Progenitor cell of endocrine pancreas (in vitro differentiated cells): ENCODE data around the gene MEI1. TPM values are rescaled to one million over a fixed set of nuclear protein-coding genes. Genes with fewer than 3 reads are reported as not detected.

Experiments used
- total RNA-seq: library from RNA; stranded (reverse); gene quantifications from 2 replicates; pipeline ENCODE4 v1.2.1, GENCODE V29; 2021

The MEI1 gene
- total RNA-seq, 1 donor from 2014 or later = 1.0 TPM

Other genes starting within 250 kb of the MEI1 start
- 44.3 and 52.9 TPM in 2 replicates for gene PHF5A, start 230.8 kb upstream of the MEI1 start, total RNA-seq
- gene ACO2, start 230.4 kb upstream of the MEI1 start, total RNA-seq = 67.4 and 69.7 TPM in 2 replicates
- gene POLR3H, start 155.0 kb upstream of the MEI1 start, total RNA-seq = 43.5 and 44.1 TPM in 2 replicates
- 1.7 TPM in 2 replicates for gene CSDC2, start 138.5 kb upstream of the MEI1 start, total RNA-seq
- gene PMM1, start 109.7 kb upstream of the MEI1 start, total RNA-seq = 46.0 and 51.3 TPM in 2 replicates
- gene DESI1, start 78.5 kb upstream of the MEI1 start, total RNA-seq = 37.4 TPM in 2 replicates
- 262 and 272 TPM in 2 replicates for gene XRCC6, start 78.2 kb upstream of the MEI1 start, total RNA-seq
- gene SNU13, start 10.6 kb upstream of the MEI1 start, total RNA-seq = 119 and 129 TPM in 2 replicates
- 23.3 and 24.2 TPM in 2 replicates for gene CCDC134, start 101.2 kb downstream of the MEI1 start, total RNA-seq
- 154 and 156 TPM in 2 replicates for gene SREBF2, start 133.6 kb downstream of the MEI1 start, total RNA-seq
- gene SHISA8, start 215.6 kb downstream of the MEI1 start, total RNA-seq = not detected in 2 replicates
- gene TNFRSF13C, start 227.3 kb downstream of the MEI1 start, total RNA-seq = 1.3 and 1.6 TPM in 2 replicates
- 16.4 and 16.9 TPM in 2 replicates for gene CENPM, start 247.6 kb downstream of the MEI1 start, total RNA-seq